ENCODE data around the gene RPL27.

- TF ChIP-seq POLR2A (IDR thresholded peaks at IDR 0.05) (no peak), CTCF (IDR thresholded peaks at IDR 0.05) (no peak)
Observed at GRCh38 chr17:42979511-42980273, 18.5 kb upstream of the RPL27 start, which contains the start of gene PTGES3L.
